Small intestine (tissue), 7 donors: ENCODE measurements around the gene WNT9B. TPM values are rescaled to one million over a fixed set of nuclear protein-coding genes. Genes with fewer than 3 reads are reported as not detected.

ENCODE experiments used
- DNase-seq, 2 donors: peaks; one replicate each; pipeline versions ENCODE4 v3.0.0 to v3.0.0-alpha.2; 2013
- FAIRE-seq: peaks from 2 replicates; lab custom pipeline; 2012; peaks lifted over from hg19 to GRCh38; lab: Jason Lieb, UNC
- H3K27ac ChIP-seq, 3 donors: one replicate each; pipeline ENCODE4 v1.5.1; 2013; ENCODE audit warnings: low read length in 2 of 3, mild to moderate bottlenecking in 2 of 3, control low read depth in 1 of 3, inconsistent platforms in 1 of 3, low read depth in 1 of 3, moderate library complexity in 1 of 3
- H3K27me3 ChIP-seq, 3 donors: one replicate each; pipeline ENCODE4 v1.6.1; 2013; ENCODE audit warnings: low read length in 3 of 3, inconsistent platforms in 1 of 3; ENCODE audit not compliant: control insufficient read depth in 3 of 3, insufficient read depth in 3 of 3
- H3K36me3 ChIP-seq, 3 donors: one replicate each; pipeline ENCODE4 v1.6.1; 2013; ENCODE audit warnings: low read length in 3 of 3, inconsistent platforms in 1 of 3, low read depth in 1 of 3, mild to moderate bottlenecking in 1 of 3, moderate library complexity in 1 of 3; ENCODE audit not compliant: control insufficient read depth in 3 of 3, insufficient read depth in 2 of 3
- H3K4me1 ChIP-seq, 3 donors: one replicate each; pipeline ENCODE4 v1.6.1; 2013; ENCODE audit warnings: low read length in 2 of 3, inconsistent platforms in 1 of 3, low read depth in 1 of 3, mild to moderate bottlenecking in 1 of 3, moderate library complexity in 1 of 3; ENCODE audit not compliant: control insufficient read depth in 3 of 3, insufficient read depth in 2 of 3
- H3K4me3 ChIP-seq, 3 donors: one replicate each; pipeline ENCODE4 v1.5.1; 2013; ENCODE audit warnings: low read length in 3 of 3, control low read depth in 1 of 3, inconsistent platforms in 1 of 3, low read depth in 1 of 3, mild to moderate bottlenecking in 1 of 3, moderate library complexity in 1 of 3
- H3K9me3 ChIP-seq, 2 donors: one replicate each; pipeline ENCODE4 v1.6.1; 2013; ENCODE audit warnings: low read depth in 1 of 2, low read length in 1 of 2; ENCODE audit not compliant: control insufficient read depth in 2 of 2, insufficient read depth in 1 of 2
- WGBS, 3 donors: extraction: QIAGEN DNeasy Blood & Tissue Kit; methylation state at CpG; one replicate each; pipeline ENCODE4 v1.1.7; 2013; 5-methylcytosine and 5-hydroxymethylcytosine counted together
- polyA plus RNA-seq, 4 donors: library from polyadenylated mRNA; stranded (reverse) in 3 of 4; unstranded in 1 of 4; fragments of 200-250 nt in 3 of 4; fragments of 120-200 nt in 1 of 4; gene quantifications; one replicate each; pipeline versions ENCODE4 v1.2.1 to v1.2.3, GENCODE V29; 2013
- donor health status: healthy with polysubstance abuse.
- donor health status: control.
- donor health status: control.
- donor health status: Bipolar disorder and iron deficiency.
- donor health status: healthy.

WNT9B gene
- polyA plus RNA-seq, 4 donors, result 0.01 to 0.63 (median 0.38) TPM

DNA sequence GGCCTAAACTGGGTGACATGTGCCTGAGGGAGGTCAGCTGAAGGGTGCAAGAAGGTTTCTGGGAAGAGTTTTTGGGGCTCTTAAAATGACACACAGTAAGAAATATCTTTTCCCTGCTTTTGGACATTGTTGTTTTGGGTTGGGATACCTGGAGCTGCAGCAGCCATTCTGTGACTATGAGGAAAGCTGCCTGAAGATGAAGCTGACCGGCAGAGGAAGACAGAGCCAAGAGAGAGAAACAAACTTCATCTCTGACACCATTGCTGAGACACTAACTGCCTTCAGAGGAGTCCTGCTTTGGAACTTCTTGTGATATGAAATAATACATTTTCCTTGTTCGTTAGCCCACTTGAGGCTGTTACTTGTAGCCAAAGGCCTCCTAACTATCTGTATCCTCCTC, 24.1 kb upstream of the WNT9B start:
- WGBS, 3 donors, result 83 to 85% (median 84%) methylated on average over 2 of the region's 2 CpGs
- Histone ChIP-seq H3K27ac (no peak overlapping the region), H3K36me3 (no peaks in the 10 kb centered on the region), H3K9me3 (no peaks in the 10 kb centered on the region), H3K27me3 (peaks cover 0 to 20% (median 0%) of the 10 kb centered on the region in 3 donors), H3K4me3 (no peak overlapping the region), H3K4me1 (no peaks in the 10 kb centered on the region)
- DNase-seq (no peak), FAIRE-seq (no peak)

DNA sequence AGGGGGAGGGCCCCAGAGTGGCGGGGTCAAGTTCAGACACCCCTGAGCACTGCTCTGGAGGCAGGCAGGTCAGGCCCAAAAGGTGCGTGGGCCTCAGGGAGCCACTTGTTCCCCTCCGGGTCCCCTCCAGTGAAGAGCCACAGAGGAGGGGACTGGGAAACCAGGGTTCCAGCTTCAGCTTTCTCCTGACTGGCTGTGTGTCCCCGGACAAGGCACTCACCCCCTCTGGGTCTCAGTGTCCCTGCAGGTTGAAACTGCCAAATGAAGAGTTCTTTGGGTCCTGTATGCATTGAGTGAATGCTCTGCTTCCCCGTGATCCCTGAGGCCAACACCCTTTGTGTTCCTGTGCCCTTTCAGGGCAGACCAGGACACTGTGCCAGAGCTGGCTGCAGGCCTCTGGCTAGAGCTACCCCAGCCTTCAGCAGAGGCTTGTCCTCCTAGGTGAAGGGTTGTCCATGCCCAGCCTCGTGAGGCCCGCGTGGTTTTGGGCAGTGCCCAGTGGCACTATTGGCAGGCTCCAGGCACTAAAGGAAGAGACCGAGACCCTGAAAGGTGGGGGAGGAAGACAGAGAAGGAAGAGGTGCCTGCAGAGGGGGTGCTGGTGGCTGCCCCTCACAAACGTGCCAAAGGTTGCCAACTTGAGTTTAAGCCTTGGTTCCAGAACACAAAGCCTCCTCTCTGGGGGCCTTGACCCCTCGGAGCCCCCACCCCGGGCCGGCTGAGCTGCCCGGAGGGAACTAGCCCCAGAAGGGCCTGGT, 19.6 kb upstream of the WNT9B start:
- H3K4me1 ChIP-seq, result peaks cover 0 to 3% (median 0%) of the 10 kb centered on the region in 3 donors
- no peaks in the 10 kb centered on the region for H3K36me3 ChIP-seq
- FAIRE-seq (no peak), DNase-seq (no peak)
- H3K27ac ChIP-seq, result no peak overlapping the region
- no peaks in the 10 kb centered on the region for H3K9me3 ChIP-seq
- WGBS, 3 donors, result 73 to 80% (median 75%) methylated on average over 12 to 14 of the region's 14 CpGs
- H3K27me3 ChIP-seq, result peaks cover 0 to 2% (median 0%) of the 10 kb centered on the region in 3 donors
- no peak overlapping the region for H3K4me3 ChIP-seq

DNA sequence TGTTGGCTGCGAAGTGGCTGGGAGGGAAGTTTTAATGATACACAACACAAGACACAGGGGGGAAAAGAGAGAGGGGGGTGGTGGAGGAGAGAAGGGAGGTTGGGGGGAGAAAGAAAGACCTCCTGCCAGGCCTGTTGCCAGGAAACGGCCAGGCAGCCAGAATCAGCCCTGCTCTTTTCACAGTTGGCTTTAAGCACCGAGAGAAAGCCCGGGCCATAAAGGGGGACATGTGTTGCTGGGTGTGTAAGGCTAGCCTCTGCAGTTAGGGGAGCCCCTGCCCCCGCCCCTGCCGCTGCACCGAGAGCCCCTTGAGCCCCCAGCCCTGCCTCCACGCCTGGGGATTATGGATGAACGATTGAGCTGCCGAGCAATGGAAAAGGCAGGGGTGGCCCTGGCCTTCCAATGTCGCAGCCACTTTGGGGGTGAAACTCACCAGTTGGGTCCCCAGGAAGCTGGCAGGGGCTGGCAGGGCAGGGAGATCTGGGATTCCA, 19.0 kb upstream of the WNT9B start:
- Histone ChIP-seq H3K4me3 (no peak overlapping the region), H3K4me1 (peaks cover 0 to 3% (median 0%) of the 10 kb centered on the region in 3 donors), H3K9me3 (no peaks in the 10 kb centered on the region), H3K27me3 (peaks cover 0 to 2% (median 0%) of the 10 kb centered on the region in 3 donors), H3K36me3 (no peaks in the 10 kb centered on the region), H3K27ac (no peak overlapping the region)
- DNase-seq (no peak), FAIRE-seq (no peak)
- 64 to 77% (median 75%) methylated on average over 11 of the region's 11 CpGs for WGBS, 3 donors

DNA sequence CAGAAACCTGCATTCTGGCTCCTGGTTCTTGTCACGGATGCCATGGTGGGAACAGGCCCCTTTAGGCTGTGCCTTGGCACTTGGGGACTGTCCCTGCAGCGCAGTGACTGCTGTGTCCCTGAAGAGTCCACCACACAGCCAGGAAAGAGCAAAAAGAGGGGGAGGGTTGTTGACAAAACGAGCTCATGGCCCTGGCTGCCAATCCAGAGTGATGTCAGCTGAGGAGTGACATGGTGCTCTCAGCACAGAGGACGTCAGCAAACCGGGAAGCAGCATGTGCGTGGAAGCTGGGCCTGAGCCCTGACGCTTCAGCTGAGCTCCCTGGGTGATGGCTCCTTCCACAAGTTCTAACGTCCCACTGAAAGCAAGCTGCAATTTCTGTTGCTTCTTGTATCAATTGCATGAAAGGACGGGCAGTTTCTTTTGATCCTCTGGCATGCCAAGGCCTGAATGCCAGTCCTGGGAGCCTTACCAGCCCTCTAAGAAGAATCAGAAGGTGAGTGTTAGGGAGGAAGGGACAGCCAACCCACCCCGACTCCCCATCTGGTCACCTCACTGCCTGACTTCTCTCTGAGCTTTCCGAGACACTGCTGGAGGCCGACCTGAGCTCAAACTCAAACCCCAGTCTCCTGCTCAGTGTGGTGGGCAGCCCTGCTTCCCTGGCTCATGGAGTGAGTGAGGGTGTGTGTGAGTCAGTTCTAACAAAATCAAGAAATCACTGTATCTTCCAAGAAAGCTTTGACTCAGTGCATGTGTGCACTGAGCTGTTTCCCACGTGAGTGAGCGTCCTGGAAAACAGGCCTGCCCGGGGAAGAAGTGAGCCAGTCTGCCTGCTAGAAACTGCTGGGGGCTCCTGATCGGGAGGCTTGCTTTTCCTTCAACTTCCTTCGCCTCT, 18.2 kb upstream of the WNT9B start:
- no peak overlapping the region for H3K27ac ChIP-seq
- FAIRE-seq, result no peak
- WGBS, 3 donors, result 69 to 73% (median 70%) methylated on average over 17 of the region's 17 CpGs

DNA sequence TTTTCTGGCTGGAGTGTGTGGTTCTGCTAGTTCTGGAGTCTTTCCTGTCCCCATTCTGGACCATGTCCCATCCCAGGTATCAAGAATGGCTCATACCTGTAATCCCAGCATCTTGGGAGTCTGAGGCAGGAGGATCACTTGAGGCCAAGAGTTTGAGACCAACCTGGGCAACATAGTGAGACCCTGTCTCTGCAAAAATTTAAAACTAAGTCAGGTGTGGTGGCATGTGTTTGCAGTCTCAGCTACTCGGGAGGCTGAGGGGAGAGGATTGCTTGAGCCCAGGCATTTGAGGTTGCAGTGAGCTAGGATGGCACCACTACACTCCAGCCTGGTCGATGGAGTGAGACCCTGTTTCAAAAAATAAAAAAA, 17.6 kb upstream of the WNT9B start:
- no peaks in the 10 kb centered on the region for H3K36me3 ChIP-seq
- peaks cover 0 to 3% (median 0%) of the 10 kb centered on the region in 3 donors for H3K27me3 ChIP-seq
- H3K27ac ChIP-seq, result no peak overlapping the region
- H3K4me1 ChIP-seq, result peaks cover 0 to 3% (median 0%) of the 10 kb centered on the region in 3 donors
- FAIRE-seq (no peak), DNase-seq (no peak)
- no peaks in the 10 kb centered on the region for H3K9me3 ChIP-seq
- WGBS, 3 donors, result 84 to 87% (median 84%) methylated on average over 2 of the region's 2 CpGs
- H3K4me3 ChIP-seq, result no peak overlapping the region

More for the DNA sequence above, 18.2 kb upstream of the WNT9B start:
- H3K4me1 ChIP-seq, result peaks cover 0 to 3% (median 0%) of the 10 kb centered on the region in 3 donors
- H3K36me3 ChIP-seq, result no peaks in the 10 kb centered on the region
- H3K27me3 ChIP-seq, result peaks cover 0 to 5% (median 0%) of the 10 kb centered on the region in 3 donors
- no peak for DNase-seq
- H3K9me3 ChIP-seq, result no peaks in the 10 kb centered on the region
- no peak overlapping the region for H3K4me3 ChIP-seq

DNA sequence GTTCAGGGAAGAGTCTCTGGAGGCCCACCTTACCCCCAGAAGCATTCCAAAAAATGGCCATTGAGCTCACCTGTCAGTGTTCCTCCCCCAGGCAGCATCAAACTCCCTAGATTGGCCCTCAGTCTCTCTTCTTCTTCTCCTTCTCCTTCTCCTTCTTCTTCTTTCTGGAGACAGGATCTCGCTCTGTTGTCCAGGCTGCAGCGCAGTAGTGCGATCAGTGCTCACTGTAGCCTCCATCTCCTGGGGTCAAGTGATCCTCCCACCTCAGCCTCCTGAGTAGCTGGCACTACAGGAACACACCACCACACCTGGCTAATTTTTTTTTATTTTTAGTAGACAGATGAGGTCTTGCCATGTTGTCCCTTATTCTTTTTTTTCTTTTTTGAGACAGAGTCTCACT, 16.5 kb upstream of the WNT9B start:
- Histone ChIP-seq H3K27me3 (peaks cover 0 to 3% (median 0%) of the 10 kb centered on the region in 3 donors), H3K9me3 (peaks cover 0 to 2% of the 10 kb centered on the region in 2 donors), H3K4me1 (peaks cover 0 to 3% (median 0%) of the 10 kb centered on the region in 3 donors), H3K4me3 (no peak overlapping the region), H3K27ac (no peak overlapping the region), H3K36me3 (no peaks in the 10 kb centered on the region)
- DNase-seq (no peak), FAIRE-seq (no peak)
- WGBS, 3 donors, result 97 to 98% (median 98%) methylated on average over 3 of the region's 3 CpGs

DNA sequence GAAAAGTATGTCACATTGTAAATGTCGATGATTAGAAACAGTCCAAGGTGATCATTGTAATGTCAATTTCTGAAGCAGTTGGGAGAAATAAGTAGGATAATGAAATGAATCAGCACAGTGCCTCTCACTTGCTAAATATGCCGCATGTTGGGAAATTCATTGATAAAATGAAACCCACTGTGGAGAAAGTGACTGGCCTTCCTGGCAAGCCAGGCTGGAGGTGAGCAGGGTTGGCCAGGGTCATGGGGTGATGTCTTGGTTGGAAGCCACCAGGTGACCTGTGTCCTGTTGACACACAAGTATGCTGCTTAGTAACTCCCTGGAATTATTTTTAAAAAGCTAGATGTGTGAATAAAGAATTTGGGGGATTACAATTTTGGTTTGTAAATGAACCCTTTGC, 14.9 kb upstream of the WNT9B start:
- H3K27ac ChIP-seq, result no peak overlapping the region

DNA sequence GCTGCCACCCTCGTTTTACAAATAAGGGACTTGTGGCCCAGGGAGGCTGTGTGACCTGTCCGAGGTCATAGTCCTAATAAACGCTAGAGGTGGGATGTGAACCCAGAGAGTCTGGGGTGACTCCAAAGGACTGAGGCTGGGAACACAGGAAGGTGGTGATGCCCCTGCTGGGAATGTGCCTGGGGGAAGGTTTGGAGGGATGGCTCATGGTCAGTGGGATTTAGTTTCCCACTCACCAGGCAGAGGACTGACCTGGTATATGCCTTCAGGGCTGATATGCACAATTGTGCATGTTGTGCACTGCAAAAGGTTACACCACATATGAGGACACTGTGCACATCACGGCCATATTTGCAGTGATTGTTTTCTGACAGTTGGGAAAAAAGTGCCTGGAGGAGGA, 13.9 kb upstream of the WNT9B start:
- no peak overlapping the region for H3K4me3 ChIP-seq
- H3K9me3 ChIP-seq, result peaks cover 0 to 4% of the 10 kb centered on the region in 2 donors
- no peaks in the 10 kb centered on the region for H3K36me3 ChIP-seq
- no peak for DNase-seq
- no peak for FAIRE-seq
- WGBS, 3 donors, result 54 to 73% (median 70%) methylated on average over 4 of the region's 4 CpGs
- peaks cover 0 to 13% (median 5%) of the 10 kb centered on the region in 3 donors for H3K27me3 ChIP-seq
- H3K27ac ChIP-seq, result no peak overlapping the region
- peaks cover 0 to 3% (median 0%) of the 10 kb centered on the region in 3 donors for H3K4me1 ChIP-seq

More for the DNA sequence above, 14.9 kb upstream of the WNT9B start:
- Histone ChIP-seq H3K27me3 (peaks cover 0 to 10% (median 5%) of the 10 kb centered on the region in 3 donors), H3K4me3 (no peak overlapping the region), H3K9me3 (peaks cover 0 to 2% of the 10 kb centered on the region in 2 donors), H3K36me3 (no peaks in the 10 kb centered on the region), H3K4me1 (peaks cover 0 to 3% (median 0%) of the 10 kb centered on the region in 3 donors)
- FAIRE-seq (no peak), DNase-seq (no peak)
- 38 to 65% (median 46%) methylated on average over 2 of the region's 2 CpGs for WGBS, 3 donors
